ENCODE data around the gene BRI3. TPM values are rescaled to one million over a fixed set of nuclear protein-coding genes. Genes with fewer than 3 reads are reported as not detected.

Gene BRI3
- total and polyA plus RNA-seq, 10 donors: 59.3 to 264 (median 177) TPM

GRCh38 chr7:98335411-98335977 is 54.0 kb downstream of the BRI3 start:
- peak; percentile 56 for DNase-seq
- TF ChIP-seq POLR2AphosphoS5 (IDR thresholded peaks at IDR 0.05) (no peak), CTCF (IDR thresholded peaks at IDR 0.05 in 8 of 11, conservative IDR thresholded peaks at IDR 0.05 in 3 of 11) (no peak), POLR2A (IDR thresholded peaks at IDR 0.05) (no peak)

GRCh38 chr7:98338441-98338840 is 57.0 kb downstream of the BRI3 start:
- peaks cover 0 to 9% (median 2%) of the 10 kb centered on the region in 8 donors for H3K9me3 ChIP-seq
- H3K27ac ChIP-seq: no peak overlapping the region
- H3K4me3 ChIP-seq: no peak overlapping the region
- no peaks in the 10 kb centered on the region for H3K4me1 ChIP-seq
- intact Hi-C loops (cut with DNase I; ENCODE audit: low total_unique reads): no loop called here
- TF ChIP-seq CTCF (IDR thresholded peaks at IDR 0.05 in 8 of 11, conservative IDR thresholded peaks at IDR 0.05 in 3 of 11): no peak
- TF ChIP-seq POLR2A (IDR thresholded peaks at IDR 0.05): no peak
- no peaks in the 10 kb centered on the region for H3K27me3 ChIP-seq (replicated peaks in 1 of 7)
- WGBS, 5 donors: 95 to 97% (median 95%) methylated on average over 6 of the region's 6 CpGs
- no peaks in the 10 kb centered on the region for H3K36me3 ChIP-seq
- no peak for DNase-seq

More at GRCh38 chr7:98335411-98335977, 54.0 kb downstream of the BRI3 start:
- Histone ChIP-seq H3K4me3 (no peak overlapping the region), H3K36me3 (no peaks in the 10 kb centered on the region), H3K9me3 (peaks cover 0 to 12% (median 4%) of the 10 kb centered on the region in 8 donors), H3K27ac (no peak overlapping the region), H3K27me3 (replicated peaks in 1 of 7) (no peaks in the 10 kb centered on the region), H3K4me1 (no peaks in the 10 kb centered on the region)
- WGBS, 5 donors: 86 to 92% (median 88%) methylated on average over 8 of the region's 8 CpGs
- intact Hi-C loops (cut with DNase I; ENCODE audit: low total_unique reads): no loop called here

- Histone ChIP-seq H3K27ac (no peak overlapping the region), H3K4me3 (no peak overlapping the region), H3K36me3 (no peaks in the 10 kb centered on the region), H3K9me3 (peaks cover 0 to 9% (median 2%) of the 10 kb centered on the region in 8 donors), H3K4me1 (no peaks in the 10 kb centered on the region), H3K27me3 (replicated peaks in 1 of 7) (no peaks in the 10 kb centered on the region)
- no peak for DNase-seq
- intact Hi-C loops (cut with DNase I; ENCODE audit: low total_unique reads): no loop called here
- no peak for TF ChIP-seq CTCF (IDR thresholded peaks at IDR 0.05 in 8 of 11, conservative IDR thresholded peaks at IDR 0.05 in 3 of 11)
- TF ChIP-seq POLR2AphosphoS5 (IDR thresholded peaks at IDR 0.05): no peak
- TF ChIP-seq POLR2A (IDR thresholded peaks at IDR 0.05): no peak
- 94 to 97% (median 95%) methylated on average over 3 of the region's 3 CpGs for WGBS, 5 donors
Observed at GRCh38 chr7:98339043-98339442, 57.6 kb downstream of the BRI3 start.

GRCh38 chr7:98341106-98341505 is 59.6 kb downstream of the BRI3 start:
- H3K4me3 ChIP-seq: no peak overlapping the region
- no peak overlapping the region for H3K27ac ChIP-seq
- intact Hi-C loops (cut with DNase I; ENCODE audit: low total_unique reads): no loop called here
- 67 to 90% (median 82%) methylated on average over 3 of the region's 3 CpGs for WGBS, 5 donors
- H3K4me1 ChIP-seq: no peaks in the 10 kb centered on the region
- TF ChIP-seq CTCF (IDR thresholded peaks at IDR 0.05 in 8 of 11, conservative IDR thresholded peaks at IDR 0.05 in 3 of 11): no peak
- TF ChIP-seq POLR2AphosphoS5 (IDR thresholded peaks at IDR 0.05): no peak
- no peak for TF ChIP-seq POLR2A (IDR thresholded peaks at IDR 0.05)
- peaks cover 0 to 6% (median 0%) of the 10 kb centered on the region in 7 donors for H3K27me3 ChIP-seq (replicated peaks in 1 of 7)
- DNase-seq: no peak
- no peaks in the 10 kb centered on the region for H3K36me3 ChIP-seq
- H3K9me3 ChIP-seq: peaks cover 0 to 9% (median 2%) of the 10 kb centered on the region in 8 donors

Other genes starting within 250 kb of the BRI3 start
- 10 to 100 TPM; 15.7 to 22.8 (median 19.9) TPM for gene LMTK2, start 174.8 kb upstream of the BRI3 start, total RNA-seq
- gene LMTK2, start 174.8 kb upstream of the BRI3 start, polyA plus RNA-seq: 1 to 10 TPM; 1.3 to 2.9 (median 1.9) TPM
- gene BHLHA15, start 70.2 kb upstream of the BRI3 start, total RNA-seq: 10 to 100 TPM in 3 of 7 donors, 1 to 10 TPM in 4; 3.1 to 40.7 (median 9.3) TPM
- gene BHLHA15, start 70.2 kb upstream of the BRI3 start, polyA plus RNA-seq: under 1 TPM in 2 of 3 donors, not detected in 1; 0.11 to 0.61 TPM
- gene TECPR1, start 29.5 kb upstream of the BRI3 start, total RNA-seq: 10 to 100 TPM; 19.0 to 86.4 (median 46.1) TPM
- gene TECPR1, start 29.5 kb upstream of the BRI3 start, polyA plus RNA-seq: 10 to 100 TPM in 2 of 3 donors, 1 to 10 TPM in 1; 8.4 to 26.1 (median 14.3) TPM
- gene BAIAP2L1, start 119.4 kb downstream of the BRI3 start, total RNA-seq: 1 to 10 TPM in 5 of 7 donors, under 1 TPM in 2; 0.72 to 2.6 (median 2.1) TPM
- 1 to 10 TPM in 2 of 3 donors, under 1 TPM in 1; 0.76 to 1.4 (median 1.2) TPM for gene BAIAP2L1, start 119.4 kb downstream of the BRI3 start, polyA plus RNA-seq

Measured in spleen (tissue), 11 donors.